Measurements from ENCODE around the gene DNAJC28.
A peak's percentile ranks its signal among the peaks of the same experiment; 100 is the strongest.
"Not testable (repeated sequence)": the region's sequence is repeated elsewhere in the genome, so short reads cannot be mapped to it uniquely, and the experiment has no call there.

DNAJC28 gene, protein sequence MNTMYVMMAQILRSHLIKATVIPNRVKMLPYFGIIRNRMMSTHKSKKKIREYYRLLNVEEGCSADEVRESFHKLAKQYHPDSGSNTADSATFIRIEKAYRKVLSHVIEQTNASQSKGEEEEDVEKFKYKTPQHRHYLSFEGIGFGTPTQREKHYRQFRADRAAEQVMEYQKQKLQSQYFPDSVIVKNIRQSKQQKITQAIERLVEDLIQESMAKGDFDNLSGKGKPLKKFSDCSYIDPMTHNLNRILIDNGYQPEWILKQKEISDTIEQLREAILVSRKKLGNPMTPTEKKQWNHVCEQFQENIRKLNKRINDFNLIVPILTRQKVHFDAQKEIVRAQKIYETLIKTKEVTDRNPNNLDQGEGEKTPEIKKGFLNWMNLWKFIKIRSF

DNA sequence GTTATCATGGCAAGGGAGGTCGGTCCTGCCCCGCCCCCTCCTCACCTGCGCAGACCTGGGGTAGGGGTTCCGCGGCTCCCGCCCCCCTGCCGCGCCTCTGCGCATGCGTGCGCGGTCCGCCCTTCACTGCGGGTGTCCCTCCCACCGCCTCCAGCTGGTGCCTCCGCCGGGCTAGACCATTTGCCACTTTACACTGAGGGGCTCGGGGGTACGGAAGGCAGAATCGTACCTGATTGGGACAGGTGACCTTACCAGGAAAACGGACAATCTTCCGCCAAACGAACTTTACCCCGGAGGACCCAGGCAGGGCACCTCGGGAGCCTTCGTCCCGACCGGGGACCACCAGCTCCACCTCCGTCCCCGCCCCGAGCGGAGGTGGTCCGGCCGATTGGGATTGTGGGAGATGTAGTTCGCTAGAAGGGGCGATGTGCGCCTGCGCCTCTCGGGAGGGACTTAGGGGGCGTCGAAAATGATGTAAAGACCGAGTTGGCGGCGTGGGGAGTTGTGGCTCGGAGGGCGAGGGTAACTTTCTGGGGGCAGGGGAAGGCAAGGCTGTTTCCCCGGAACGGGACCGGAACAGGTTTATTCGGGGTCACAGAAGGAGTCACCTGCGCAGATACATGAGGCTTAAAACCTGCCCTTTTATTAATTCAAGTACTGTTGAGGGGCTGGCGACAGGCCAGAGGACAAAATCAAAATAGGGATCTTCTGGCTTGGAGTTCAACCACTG, at the start of gene DNAJC28:
Gene DNAJC28 (minus strand): TSS at position 344 of the 730 bp plus-strand sequence. CDS start 2,323 bp downstream, outside the sequence.
- DNase-seq: peak; percentile 37 to 83

DNA sequence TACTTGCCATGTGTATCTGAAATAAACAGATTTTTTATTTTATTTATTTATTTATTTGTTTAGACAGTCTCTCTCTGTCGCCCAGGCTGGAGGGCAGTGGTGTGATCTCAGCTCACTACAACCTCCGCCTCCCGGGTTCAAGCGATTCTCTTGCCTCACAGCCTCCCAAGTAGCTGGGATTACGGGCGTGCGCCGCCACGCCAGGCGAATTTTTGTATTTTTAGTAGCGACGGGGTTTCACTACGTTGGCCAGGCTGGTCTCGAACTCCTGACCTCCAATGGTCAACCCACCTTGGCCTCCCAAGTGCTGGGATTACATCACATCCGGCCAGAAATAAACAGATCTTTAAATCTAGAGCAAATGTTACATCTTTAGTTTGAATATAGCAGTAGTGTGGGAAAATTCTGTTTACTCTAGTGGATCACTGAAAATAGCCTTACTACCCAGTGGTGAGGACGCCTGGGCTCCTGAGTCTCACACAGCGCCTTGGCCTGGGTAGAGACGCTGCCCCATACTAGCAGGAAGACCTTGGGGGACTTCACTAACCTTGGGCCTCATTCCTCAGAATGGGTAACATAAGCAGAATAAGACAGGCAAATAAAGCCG, 49.7 kb upstream of the DNAJC28 start:
- DNase-seq: no peak

DNA sequence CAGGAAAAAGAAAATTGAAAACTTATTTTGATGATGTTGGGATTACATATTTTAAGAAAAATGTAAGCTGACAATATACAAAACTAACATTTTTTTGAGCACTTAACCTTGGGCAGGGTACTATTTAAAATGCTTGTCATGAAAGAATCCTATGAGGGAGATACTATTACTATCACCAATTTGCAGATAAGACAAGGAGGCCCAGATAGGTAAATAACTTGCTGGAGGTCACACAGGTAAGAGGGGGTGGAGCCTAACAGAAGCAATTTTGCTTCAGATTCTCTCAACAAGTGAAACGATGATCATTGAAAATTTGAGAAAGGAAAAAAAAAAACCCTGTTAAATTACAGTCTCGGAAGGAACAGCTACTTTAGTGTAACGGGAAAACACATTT, 49.2 kb upstream of the DNAJC28 start:
- no peak for DNase-seq

DNA sequence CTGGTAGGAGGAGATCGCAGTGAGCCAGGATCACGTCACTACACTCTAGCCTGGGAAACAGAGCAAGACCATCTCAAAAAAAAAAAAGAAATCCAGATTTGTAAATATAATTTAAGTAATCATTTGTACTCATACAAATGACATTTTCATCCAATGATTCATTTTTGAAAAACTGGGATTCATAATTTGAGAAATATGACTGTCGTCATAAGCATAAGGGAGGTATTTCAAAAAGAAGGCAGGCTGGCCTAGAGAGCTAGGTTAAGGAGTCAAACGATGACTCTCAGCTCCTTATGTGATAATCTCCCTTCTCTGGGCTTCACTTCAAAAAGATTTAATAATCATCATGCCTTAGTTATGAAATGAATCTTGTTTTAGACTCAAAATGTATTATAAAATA, 48.1 kb upstream of the DNAJC28 start:
- no peak for DNase-seq

DNA sequence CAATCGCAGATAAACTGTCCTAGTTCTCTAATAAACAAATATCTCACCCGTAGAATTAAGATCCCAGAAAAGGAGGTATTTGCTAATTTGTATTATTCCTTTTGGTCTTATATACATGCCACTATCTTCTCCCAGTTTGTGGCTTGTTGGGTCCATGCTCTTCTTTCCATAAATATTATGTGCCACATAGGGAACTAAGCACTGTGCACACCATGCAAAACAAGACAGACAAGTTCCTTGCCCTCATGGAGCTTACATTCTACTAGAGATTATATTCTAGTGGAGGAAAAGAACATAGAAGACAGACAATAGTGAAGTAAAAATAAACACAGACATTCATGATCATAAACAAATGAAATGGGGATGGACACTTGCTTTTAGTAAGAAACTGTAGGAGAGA, 45.7 kb upstream of the DNAJC28 start:
- no peak for DNase-seq

DNA sequence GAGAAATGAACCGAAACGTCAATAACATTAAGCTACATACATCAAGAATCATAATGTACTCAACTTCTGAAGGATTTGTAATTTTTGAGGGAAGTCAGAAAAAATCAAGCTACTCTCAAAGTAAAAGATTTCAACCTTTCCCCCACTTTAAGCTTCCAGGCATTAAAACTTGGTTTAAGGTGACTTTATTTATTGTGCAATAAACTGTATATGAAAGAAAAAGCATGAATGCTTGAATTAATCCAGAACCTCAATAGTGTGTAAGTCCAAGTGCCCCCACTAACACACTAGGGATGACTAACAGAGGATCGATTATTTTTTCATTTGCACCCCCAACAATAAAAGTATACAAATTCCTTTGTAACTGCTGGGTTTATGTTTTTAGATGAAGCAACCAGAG, 39.5 kb upstream of the DNAJC28 start:
- no peak for DNase-seq

DNA sequence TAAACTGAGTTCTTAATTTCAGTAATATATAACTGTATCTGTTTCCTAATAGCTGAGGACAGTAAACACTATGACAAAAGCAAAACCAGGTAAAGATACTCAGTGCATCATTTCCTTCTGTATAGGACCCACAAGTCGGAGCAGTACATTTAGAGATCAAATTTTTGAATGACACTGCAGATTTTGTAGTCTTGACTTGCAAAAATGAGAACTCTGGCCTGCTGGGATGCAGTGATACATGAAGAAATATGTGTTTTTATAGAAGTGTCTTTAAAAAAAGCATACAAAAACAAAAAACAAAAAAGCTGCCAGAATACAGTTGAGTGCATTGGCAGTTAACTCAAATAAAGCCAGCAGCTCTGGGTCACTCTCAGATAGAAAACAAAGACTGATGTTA, 31.4 kb upstream of the DNAJC28 start:
- no peak for DNase-seq

DNA sequence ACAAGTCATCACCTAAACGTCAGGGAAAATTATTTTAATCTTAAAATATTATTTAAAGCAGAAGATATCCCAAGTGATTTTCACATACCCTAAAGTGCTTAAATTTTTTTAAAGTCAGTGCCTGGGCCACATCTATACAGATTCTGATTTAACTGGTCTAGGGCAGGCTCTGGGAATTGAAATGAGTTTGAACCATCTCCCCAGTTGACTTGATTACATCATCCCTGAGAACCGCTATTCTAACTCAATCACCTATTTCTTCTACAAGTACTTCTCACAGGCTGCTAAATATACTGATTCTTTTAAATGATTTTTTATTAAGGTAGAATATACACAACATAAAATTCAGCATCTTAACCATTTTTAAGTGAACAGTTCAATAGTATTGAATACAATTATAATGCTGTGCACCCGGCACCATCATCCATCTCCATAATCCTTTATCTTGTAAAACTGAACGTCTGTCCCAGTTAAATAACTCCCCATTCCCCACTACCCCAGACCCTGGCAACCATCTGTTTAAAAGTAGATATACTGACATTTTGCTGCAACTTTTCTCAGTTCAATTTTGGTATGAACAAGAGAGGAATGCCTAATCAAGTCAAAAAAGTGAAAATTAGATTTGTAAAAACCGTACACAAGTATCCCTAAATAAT, 30.9 kb upstream of the DNAJC28 start:
- no peak for DNase-seq

DNA sequence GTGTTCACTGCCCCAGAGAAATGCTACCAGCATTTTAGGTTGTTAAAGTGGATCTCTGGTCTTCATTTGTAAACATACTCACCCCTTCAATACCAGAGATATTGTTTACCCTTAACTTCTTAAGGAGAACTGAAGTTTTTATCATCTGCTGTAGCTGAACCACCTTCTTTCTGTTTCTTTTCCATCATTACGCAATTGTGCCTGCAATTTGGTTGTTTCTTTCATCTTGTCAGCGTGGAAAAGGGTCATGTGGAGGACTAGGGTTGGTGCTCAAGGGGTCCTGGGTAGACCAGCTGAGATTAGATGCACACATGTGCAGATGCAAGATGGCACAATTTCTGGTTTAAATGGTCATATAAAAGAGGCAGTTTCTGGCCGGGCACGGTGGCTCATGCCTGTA, 27.4 kb upstream of the DNAJC28 start:
- DNase-seq: no peak

DNA sequence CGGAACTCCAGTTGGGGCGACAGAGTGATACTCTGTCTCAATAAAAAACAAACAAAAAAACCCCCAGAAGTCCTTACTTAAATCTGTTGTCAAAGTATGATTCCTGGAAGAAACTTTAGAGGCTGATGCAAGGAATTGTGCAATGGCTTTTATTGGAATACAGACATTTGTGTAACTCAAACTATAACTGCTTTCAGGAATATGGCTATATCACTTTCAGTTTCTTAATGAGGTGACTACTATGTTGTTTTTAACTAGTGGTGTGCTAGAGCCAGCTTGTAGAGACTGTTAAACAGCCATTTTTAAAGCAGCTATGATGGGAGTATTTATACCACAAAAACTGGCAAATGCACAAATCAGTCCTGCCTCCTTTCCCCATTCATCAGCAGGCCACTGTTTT, 22.7 kb upstream of the DNAJC28 start:
- DNase-seq: no peak

DNA sequence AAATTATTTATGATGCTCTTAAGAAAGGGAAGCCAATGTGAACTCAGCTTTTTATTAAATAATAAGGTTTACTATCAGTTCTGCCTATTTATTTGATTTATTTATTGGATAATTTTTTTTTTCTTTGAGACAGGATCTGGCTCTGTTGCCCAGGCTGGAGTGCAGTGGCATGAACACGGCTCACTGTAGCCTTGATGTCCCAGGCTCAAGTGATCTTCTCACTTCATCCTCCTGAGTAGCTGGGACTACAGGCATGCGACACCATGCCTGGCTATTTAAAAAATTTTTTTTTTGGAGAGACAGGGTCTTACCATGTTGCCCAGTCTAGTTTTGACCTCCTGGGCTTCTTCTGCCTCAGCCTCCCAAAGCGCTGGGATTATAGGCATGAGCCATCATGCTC, 21.0 kb upstream of the DNAJC28 start:
- DNase-seq: no peak

DNA sequence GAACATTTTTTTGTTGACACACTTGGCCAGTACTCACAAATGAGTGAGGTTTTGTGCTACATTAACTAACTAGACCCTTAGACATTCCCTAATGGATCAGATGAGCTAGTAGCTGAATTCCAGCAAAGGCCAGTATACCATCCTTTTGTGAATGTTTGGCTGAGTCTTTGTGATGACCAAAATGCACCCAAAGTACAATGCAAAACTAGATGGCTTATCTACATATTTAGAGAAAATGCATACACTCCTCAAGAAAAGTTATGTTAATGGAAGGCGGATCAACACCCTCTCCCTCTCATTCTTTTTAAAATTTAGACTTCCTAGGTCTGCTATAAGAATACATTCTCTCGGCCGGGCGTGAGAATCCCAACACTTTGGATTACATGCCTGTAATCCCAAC, 20.1 kb upstream of the DNAJC28 start:
- DNase-seq: no peak

DNA sequence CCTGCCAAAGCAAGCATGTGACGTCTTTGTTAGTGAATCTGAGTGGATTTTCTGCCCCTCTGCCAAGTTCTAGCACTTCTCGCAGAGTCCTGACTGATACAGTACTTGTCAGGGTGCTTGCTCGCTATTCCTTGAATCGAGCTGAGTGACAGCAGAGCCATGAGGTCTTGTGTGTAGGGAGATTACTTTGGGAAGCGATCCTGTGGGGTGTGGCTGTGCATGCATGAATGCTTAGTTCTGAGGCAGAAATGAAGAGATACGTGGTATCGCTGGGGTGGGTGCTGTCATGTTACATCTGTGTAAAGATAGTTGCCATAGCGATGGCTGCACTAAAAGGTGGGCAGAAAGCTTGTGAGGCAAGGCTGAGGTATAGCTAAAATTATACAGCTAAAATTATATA, 19.3 kb upstream of the DNAJC28 start:
- no peak for DNase-seq

DNA sequence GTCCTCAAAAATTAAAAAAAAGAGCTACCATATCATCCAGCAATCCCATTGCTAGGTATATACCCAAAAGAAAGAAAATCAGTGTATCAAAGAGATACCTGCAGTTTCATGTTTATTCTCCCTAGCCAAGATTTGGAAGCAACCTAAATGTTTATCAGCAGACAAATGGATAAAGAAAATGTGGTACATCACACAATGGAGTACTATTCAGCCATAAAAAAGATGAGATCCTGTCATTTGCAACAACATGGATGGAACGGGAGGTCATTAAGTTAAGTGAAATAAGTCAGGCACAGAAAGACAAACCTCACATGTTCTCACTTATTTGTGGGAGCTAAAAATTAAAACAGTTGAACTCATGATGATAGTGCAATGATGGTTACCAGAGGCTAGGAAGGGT, 15.5 kb upstream of the DNAJC28 start:
- DNase-seq: not testable (repeated sequence)

DNA sequence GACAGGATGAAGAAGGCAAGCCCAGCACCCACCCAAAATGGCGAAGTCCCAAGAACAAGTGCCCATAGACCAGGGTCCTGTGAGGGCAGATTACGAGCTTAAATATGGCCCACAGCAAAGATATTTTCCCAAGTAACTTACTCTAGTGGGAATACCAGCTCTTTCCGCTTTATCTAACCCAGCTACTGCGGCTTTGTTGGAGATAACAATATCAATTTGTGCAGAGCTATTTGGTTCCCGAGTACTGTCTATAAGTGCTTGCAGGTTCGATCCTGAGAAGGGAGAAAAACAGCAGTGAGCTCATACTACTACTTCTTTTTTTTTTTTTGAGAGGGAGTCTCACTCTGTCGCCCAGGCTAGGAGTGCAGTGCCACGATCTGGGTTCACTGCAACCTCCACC, 14.3 kb upstream of the DNAJC28 start:
- DNase-seq: no peak

DNA sequence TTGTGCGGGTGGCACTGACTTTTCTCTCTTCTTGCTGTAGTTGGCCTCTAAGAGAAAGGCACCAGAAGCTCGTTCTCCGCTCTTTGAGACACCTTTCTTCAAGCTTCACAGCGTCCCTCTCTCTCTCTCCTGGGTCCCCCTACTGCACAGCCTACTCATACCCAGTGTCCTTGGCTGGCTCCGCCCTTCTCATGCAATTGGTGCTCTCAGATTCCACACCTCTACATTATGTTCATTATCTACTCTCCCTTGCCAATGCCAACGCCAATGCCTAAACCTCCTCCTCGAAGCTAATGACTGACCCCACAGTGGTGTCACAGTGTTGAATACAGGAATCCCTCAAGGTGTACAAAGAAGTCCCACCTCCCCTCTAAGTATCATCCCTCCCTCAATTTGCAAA, 4.8 kb upstream of the DNAJC28 start:
- no peak for DNase-seq

DNA sequence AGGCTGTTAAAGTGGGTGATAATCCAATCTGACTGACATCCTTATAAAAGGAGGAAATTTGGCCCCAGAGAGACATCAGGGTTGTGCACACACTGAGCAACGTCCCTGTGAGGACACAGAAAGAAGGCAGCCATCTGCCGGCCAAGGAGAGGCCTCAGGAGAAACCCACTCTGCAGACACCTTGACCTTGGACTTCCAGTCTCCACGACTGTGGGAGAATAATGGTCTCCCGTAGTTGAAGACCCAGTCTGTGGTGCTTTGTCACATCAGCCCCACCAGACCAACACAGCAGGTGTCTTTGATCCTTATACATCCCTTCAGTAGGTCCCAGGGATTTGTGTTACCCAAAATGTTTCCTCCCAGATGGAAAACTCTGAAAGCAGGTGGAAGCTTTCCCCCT, 4.2 kb upstream of the DNAJC28 start:
- DNase-seq: no peak

DNA sequence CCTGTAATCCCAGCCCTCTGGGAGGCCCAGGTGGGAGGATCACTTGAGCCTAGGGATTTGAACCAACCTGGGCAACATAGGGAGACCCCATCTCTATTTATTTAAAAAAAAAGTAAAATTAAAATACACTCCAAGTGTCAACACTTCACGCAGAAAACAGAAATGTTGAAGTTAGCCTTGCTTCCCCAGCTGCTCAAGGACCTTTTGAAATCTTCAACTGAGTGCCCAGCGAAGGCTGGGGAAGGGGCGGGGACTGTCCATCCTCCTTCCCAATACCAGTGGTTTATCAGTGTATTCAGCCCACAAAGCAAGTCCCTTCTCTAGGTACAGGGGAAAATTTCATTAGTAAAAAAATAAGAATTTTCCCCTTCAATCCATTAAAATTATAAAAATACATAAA, 2.2 kb upstream of the DNAJC28 start:
- no peak for DNase-seq

DNA sequence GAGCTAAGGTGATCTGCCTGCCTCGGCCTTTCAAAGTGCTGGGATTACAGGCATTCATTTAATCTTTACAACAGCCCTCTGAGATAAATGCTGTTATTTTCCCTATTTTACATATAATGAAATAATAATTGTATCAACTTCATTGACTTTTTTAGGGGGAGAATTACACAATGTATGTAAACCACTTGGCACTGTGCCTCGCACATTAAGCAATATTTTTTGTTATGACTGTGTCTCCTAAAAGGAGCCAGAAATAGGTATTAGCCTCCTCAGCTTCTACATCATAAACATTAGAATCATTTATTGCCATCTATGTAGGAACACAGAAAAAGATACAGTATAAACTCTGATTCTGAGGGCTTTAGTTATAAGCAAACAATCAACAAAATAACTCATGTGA, 1.1 kb upstream of the DNAJC28 start:
- DNase-seq: no peak

DNA sequence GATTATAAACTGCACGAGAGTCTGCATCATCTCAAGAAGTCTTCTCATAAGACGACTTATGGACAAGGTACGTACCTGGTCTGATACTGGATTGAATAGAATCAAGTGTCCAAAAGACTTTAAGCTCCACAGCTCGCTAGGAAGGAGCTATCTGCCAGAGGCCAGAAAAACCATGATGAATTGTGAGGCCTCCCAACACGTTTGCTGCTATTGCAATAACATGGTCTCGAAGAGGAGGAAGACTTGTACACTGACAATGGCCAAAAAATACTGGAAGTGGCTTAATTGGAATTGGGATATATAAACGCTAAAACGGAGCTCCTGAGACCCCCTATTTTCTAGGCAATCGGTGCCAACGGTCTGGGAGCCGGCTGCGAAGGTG, 534 bp downstream of the DNAJC28 start:
- no peak for DNase-seq

DNA sequence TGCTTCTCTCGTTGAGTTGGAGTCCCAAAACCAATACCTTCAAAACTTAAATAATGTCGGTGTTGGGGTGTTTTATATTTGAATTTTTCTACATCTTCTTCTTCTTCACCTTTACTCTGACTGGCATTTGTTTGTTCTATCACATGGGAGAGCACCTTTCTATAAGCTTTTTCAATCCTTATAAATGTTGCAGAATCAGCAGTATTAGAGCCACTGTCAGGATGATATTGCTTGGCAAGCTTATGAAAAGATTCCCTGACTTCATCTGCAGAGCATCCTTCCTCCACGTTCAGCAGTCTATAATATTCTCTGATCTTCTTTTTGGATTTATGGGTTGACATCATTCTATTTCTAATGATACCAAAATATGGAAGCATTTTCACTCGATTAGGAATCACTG, 2.6 kb downstream of the DNAJC28 start:
- no peak for DNase-seq

DNA sequence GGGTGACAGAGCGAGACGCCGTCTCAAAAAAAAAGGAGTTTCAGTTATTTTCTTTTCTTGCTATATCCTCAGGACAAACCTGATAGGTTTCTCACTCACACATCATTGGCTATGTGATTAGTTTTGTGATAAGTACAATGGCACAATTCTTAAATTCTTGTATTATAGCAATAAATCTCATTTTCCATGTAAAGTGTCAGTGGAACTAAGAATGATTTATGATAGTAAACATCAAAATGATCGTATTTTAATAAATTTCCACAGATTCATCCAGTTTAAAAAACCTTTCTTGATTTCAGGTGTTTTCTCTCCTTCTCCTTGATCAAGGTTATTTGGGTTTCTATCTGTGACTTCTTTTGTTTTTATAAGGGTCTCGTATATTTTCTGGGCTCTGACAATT, 3.5 kb downstream of the DNAJC28 start:
- DNase-seq: no peak

DNA sequence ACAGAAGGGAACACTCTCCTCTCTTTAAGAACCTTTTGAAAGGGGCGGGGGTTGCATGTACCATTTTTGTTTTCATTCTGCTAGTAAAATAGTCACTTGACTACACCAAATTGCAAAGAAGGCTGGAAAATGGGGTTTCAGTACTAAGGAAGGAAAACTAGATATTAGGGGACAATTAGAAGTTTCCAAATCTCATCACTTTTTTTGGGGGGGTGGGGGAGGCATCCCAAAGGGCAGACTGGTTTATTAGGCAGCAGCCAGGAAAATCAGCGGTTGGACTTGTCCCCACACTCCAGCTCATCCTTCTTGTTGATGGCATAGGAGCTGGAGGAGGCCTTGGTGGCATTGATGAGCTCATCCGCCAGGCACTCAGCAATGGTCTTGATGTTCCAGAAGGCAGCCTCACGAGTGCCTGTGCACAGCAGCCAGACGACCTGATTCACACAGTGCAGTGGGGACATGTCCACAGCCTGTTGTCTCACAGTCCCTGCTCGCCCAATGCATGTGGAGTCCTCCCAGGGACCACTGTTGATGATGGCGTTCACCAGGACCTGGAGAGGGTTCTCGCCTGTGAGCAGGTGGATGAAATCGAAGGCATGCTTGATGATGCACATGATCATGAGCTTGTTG, 10.1 kb downstream of the DNAJC28 start:
- DNase-seq: no peak
